HG03521 (cell line): ENCODE measurements around the gene SHROOM2.
"Not testable (repeated sequence)": the region's sequence is repeated elsewhere in the genome, so short reads cannot be mapped to it uniquely, and the experiment has no call there.

ENCODE experiments used
- ATAC-seq: cut with Tn5 transposase; IDR thresholded peaks from one replicate; pipeline ENCODE4 v1.9.1; 2021; ENCODE audit warnings: mild to moderate bottlenecking, moderate library complexity; ENCODE audit not compliant: unreplicated experiment

The SHROOM2 gene

DNA sequence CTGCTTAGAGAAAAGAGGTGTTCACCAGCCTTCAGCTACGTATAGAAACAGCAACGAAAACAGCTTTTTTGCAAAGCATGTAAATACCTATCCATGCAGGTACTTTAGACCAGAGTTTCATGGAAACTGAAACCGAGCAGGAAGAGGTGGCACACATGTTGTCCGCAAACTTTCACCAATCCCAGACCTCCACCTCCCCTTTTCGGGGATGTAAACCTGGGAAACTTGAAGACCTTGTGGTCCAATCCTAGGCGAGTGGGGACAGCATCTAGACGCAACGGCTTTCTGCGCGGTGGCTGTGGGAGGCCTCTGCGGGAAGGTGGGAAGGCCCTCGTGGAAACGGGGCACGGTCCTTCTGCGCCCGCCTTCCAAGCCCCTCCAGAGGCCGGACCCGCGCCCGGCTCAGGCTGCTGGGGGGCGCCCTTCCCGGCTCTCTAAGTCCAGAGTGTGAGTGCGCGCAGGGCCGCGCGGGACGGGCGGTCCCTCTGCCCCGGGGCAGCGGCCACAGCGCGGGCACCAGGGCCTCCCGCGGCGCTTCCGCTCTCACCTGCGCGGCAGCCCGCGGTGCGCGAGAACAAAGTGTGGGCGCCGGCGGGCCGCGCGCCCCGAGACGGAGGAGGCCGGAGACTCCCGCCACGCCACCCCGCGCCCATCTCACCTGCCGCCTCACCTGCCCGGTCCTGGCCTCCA lies 830 bp upstream of the SHROOM2 start:
- ATAC-seq = no peak

- ATAC-seq = no peak
Measured at GRCh38 chrX:9786798-9787635, 788 bp downstream of the SHROOM2 start.

- ATAC-seq = no peak
Measured at GRCh38 chrX:9788911-9789310, 2.7 kb downstream of the SHROOM2 start.

DNA sequence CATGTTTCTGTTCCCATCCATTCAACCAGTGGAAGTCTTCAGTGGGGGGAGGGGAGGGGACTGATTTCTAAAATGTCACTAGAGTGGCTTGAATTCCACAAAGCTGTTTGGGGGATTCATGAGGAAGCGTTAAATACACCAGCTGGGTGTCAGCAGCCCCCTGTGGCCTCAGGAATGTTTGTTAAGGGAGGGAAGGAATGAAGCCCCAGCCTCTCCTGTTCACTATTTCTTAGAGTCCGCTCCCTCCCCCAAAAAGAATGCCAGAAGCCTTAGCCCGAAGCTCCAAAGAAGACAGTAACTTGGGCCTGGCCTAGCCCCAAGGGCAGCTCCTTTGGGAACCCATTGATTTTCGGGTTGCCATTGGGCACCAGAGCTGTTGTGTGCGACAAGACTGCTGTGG lies 3.3 kb downstream of the SHROOM2 start:
- no peak for ATAC-seq

DNA sequence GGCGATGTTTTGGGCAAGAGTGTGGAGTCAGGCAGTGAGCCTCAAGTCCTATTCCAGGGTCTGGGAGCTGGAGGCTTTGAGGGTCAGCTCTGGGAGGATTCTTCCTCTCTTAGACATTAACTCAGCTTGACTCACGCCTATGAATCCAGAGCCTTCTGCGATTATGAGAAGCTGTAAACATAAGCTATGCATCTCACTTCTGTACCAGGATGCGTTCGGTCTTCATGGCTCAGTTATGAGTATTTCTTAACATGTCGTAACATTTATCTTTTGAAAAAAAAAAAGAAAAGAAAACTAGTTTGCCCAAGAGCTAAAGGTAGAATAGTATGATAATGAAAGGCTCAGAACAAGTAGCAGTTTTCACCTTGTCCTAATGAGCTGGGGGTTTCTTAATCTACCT lies 4.6 kb downstream of the SHROOM2 start:
- no peak for ATAC-seq

GRCh38 chrX:9794495-9794894 lies 8.3 kb downstream of the SHROOM2 start:
- no peak for ATAC-seq

- no peak for ATAC-seq
Measured at GRCh38 chrX:9797384-9798360, 11.4 kb downstream of the SHROOM2 start.

DNA sequence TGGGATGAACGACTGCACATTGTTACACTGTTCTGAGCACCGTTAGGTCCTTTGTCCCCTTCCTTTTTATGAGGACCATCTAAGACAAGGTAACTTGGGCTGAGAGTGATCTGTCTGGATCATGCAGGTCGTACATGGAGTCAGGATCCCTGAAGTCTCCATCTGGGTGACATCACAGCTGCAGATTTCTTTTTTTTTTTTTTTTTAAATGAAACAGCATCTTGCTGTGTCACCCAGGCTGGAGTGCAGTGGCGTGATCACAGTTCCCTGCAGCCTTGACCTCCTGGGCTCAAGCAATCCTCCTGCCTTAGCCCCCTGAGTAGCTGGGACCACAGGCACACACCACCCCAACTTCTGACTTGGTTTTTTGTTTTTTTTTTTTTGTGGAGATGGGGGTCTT lies 16.5 kb downstream of the SHROOM2 start:
- ATAC-seq = no peak

DNA sequence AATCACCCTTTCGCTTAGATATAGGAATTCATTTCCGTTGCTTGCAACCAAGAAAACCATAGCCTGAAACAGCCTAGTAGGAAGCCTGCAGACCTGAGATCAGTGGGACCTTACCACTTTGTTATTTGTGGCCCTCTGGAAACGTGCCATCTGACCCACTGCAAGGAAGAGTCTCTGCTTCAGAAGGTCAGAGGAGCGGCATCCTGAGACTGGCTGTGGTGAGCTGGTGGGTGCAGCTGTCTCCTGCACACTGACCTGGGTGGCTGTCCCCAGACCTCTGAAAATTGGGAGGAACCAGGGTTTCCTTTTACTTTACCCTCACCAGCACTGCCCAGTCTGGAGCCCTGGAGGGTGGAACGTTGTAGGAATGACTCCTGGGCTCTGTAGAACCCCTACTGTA lies 18.2 kb downstream of the SHROOM2 start:
- ATAC-seq = no peak

DNA sequence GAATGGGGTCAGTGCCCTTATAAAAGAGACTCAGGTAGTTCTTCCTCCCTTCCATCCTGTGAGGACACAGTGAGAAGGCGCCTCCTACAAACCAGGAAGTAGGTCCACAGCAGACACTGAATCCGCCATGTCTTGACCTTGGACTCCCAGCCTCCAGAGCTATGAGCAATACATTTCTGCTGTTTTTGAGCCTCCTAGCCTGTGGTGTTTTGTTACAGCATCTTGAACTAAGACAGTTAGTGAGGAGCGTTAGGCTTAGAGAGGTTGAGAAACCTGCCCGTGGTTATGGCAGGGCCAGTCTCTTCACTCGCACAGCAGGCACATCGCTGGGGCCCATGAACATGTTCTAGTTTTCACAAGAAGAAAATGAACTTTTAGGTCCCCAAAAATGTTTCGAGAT lies 19.7 kb downstream of the SHROOM2 start:
- ATAC-seq = no peak

- ATAC-seq = no peak
Measured at GRCh38 chrX:9807355-9808182, 21.3 kb downstream of the SHROOM2 start.

DNA sequence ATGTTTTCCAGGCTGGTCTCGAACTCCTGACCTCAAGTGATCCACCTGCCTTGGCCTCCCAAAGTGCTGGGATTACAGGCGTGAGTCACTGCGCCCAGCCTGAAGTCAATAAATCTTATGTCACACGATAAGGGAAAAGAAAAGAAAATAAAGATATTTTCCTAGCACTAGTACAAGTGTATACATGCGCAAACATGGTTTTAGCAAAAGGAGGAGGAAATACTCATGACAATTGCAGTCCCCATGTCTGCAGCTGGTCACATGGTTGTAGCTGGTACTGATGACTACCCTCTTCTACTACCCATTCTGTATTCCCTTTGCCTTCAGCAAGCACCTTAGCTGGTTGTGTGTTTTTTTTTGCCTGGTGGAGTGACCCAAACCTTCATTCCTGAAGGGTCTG lies 23.6 kb downstream of the SHROOM2 start:
- ATAC-seq = not testable (repeated sequence)

DNA sequence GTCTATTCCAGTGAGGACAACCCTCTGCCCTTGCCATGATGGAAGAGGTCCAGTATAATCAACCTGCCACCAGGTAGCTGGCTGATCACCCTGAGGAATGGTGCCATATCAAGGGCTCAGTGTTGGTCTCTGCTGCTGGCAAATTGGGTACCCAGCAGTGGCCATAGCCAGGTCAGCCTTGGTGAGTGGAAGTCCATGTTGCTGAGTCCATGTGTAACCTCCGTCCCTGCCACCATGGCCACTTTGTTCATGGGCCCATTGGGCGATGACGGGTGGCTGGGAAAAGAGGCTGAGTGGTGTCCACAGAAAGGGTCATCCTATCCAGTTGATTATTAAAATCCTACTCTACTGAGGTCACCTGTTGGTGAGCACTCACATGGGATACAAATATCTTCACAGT lies 24.9 kb downstream of the SHROOM2 start:
- not testable (repeated sequence) for ATAC-seq

DNA sequence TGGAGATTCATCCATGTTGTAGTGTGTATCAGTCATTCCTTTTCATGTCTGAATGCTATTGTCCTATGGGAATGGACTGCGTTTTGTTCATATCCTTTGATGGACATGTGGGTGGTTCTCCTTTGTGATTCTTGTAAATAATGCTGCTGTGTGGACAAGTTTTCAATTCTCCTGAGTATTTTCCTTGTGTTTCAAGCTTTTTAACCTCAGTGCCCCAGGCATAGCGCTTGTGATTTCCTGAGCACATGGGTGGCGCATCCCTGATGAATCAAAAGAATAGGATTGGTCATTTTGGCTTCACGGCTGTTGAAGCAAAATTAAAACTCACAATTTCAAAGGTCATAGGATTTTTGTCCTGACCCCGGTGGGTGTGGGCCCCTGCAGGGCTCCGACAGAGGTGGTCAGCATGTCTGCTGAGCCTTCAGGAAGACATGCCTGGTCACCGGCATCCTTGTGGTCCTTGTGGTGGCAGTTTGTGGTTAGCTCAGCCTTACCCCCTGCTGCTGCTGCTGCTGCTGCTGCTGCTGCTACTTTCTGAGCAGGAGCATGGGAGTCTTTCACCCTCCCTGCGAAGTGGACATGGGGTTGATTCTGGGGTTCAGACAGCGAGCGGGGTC lies 30.0 kb downstream of the SHROOM2 start:
- no peak for ATAC-seq

DNA sequence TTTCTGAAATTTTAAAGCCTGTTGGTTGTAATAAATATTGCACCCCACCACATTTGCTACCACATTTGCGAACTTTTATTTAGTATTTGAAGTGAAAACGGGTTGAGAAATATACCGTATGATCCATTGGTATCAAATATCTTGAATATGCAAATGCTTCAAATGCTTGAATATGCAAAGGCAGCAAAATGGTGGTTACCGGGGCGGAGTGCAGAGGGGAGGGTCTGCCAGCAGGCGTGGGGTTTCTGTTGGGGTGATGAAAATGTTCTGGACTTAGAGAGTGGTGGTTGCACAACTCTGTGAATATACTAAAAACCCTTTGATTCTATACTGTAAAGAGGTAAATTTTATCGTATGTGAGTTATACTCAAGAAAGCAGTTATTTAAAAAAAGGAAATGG lies 35.3 kb downstream of the SHROOM2 start:
- ATAC-seq = no peak

DNA sequence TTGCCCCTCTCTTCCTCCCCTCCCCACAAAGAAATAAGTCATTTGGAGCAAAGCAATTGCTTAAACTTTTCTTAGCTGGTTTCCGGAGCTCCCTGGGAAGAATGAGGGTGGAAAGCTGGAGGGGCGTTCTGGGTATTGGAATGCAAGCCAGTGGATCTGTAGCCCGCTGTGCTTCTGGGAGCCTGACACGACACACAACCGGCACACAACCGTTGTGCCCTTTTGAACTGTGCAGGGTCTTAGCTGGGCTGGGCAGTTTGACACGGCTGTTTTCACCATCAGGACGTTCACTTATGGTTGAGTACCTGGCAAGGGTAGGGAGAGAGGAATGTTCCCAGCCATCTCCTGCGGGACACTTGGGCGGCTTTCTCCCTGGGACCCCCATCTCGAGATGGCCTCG lies 38.3 kb downstream of the SHROOM2 start:
- no peak for ATAC-seq

GRCh38 chrX:9825129-9825790 lies 39.0 kb downstream of the SHROOM2 start:
- ATAC-seq = no peak

DNA sequence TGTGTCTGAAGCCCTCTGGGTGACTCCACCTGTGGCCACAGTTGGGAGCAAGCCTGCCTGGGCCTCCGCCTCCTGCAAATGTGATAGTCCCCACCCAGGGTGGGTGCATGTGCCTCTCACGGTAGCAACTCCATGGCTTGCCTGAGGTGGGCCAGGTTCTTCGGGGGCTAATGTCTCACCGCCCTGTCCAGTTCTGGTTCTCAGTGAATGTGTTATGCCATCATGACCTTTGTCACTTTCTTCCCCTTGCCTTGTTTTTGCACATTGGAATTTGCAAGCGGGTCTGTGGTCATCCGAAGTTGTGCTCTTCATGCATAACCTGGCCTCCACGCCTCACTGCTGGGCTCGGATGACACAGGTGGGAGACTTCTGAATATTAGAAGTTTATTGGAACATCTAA lies 39.7 kb downstream of the SHROOM2 start:
- no peak for ATAC-seq
